PC-9 (cell line): ENCODE measurements around the gene PDHX. TPM values are rescaled to one million over a fixed set of nuclear protein-coding genes. Genes with fewer than 3 reads are reported as not detected.

ENCODE experiments used
- BruUV-seq: library from RNA; stranded (reverse); fragments of 400-500 nt; replicated peaks from 2 replicates; lab custom pipeline; 2021; lab: Mats Ljungman, UMichigan
- CTCF ChIA-PET: fragments of 300-600 bp; sonication (Branson Sonifier 250); formaldehyde crosslinking; loops from one replicate; lab custom pipeline; 2022; ENCODE audit warnings: antibody characterized with exemption; lab: Charles Lee
- POLR2A ChIA-PET: fragments of 300-600 bp; sonication (Branson Sonifier 250); formaldehyde crosslinking; loops from one replicate; lab custom pipeline; 2022; ENCODE audit warnings: antibody characterized with exemption; ENCODE audit not compliant: unreplicated experiment; lab: Charles Lee
- DNase-seq, 2 experiments: peaks; one replicate each; pipeline versions ENCODE4 v3.0.0 to v3.0.0-alpha.2; 2015 to 2022; ENCODE audit warnings: mixed read lengths in 1 of 2
- H2AFZ ChIP-seq: fragments of 200-600 bp; sonication (generic); 2 replicates; pipeline ENCODE4 v1.8.1; 2017; ENCODE audit warnings: antibody characterized with exemption
- H3F3A ChIP-seq: fragments of 200-600 bp; sonication (generic); 2 replicates; pipeline ENCODE4 v1.8.1; 2017; ENCODE audit warnings: antibody characterized with exemption, mild to moderate bottlenecking, low read depth; ENCODE audit not compliant: insufficient read depth
- H3K27ac ChIP-seq: fragments of 200-600 bp; sonication (generic); 2 replicates; pipeline ENCODE4 v1.6.1; 2016; ENCODE audit warnings: mixed run types
- H3K27me3 ChIP-seq: fragments of 200-600 bp; sonication (generic); 2 replicates; pipeline ENCODE4 v1.6.1; 2016; ENCODE audit warnings: low read depth, mixed run types; ENCODE audit not compliant: insufficient read depth
- H3K36me3 ChIP-seq: fragments of 200-600 bp; sonication (generic); 2 replicates; pipeline ENCODE4 v1.6.1; 2016; ENCODE audit warnings: low read depth, mixed run types
- H3K4me1 ChIP-seq: fragments of 200-600 bp; sonication (generic); replicated peaks from 2 replicates; pipeline ENCODE4 v1.6.1; 2016; ENCODE audit warnings: mixed run types; ENCODE audit not compliant: insufficient read depth
- H3K4me2 ChIP-seq: fragments of 200-600 bp; sonication (generic); 2 replicates; pipeline ENCODE4 v1.6.1; 2017; ENCODE audit warnings: mixed run types
- H3K4me3 ChIP-seq: fragments of 200-600 bp; sonication (generic); 2 replicates; pipeline ENCODE4 v1.6.1; 2016; ENCODE audit warnings: mixed run types
- H3K79me2 ChIP-seq: fragments of 200-600 bp; sonication (generic); 2 replicates; pipeline ENCODE4 v1.6.1; 2017; ENCODE audit warnings: low read depth, mixed run types
- H3K9me2 ChIP-seq: fragments of 200-600 bp; sonication (generic); 2 replicates; pipeline ENCODE4 v1.8.1; 2017; ENCODE audit warnings: mild to moderate bottlenecking; ENCODE audit not compliant: insufficient read depth
- H3K9me3 ChIP-seq: fragments of 200-600 bp; sonication (generic); 2 replicates; pipeline ENCODE4 v1.8.1; 2016; ENCODE audit warnings: low read depth; ENCODE audit not compliant: insufficient read depth
- H4K20me1 ChIP-seq: fragments of 200-600 bp; sonication (generic); 2 replicates; pipeline ENCODE4 v1.8.1; 2017; ENCODE audit not compliant: insufficient read depth
- CTCF ChIP-seq: fragments of 200-600 bp; sonication (generic); conservative IDR thresholded peaks from 2 replicates; pipeline ENCODE4 v1.6.1; 2017; ENCODE audit warnings: mixed run types, antibody characterized with exemption, mild to moderate bottlenecking, moderate library complexity
- EZH2 ChIP-seq: fragments of 200-600 bp; sonication (generic); IDR thresholded peaks from 2 replicates; pipeline ENCODE4 v1.8.0; 2017; ENCODE audit warnings: antibody characterized with exemption, low read depth
- intact Hi-C: fragments of 100-400 bp; cut with micrococcal nuclease; formaldehyde crosslinking; loops from one replicate; pipeline ENCODE4 v1.10.0; 2022; ENCODE audit not compliant: unreplicated experiment
- total RNA-seq: library from RNA; stranded (reverse); gene quantifications from 2 replicates; pipeline ENCODE4 v1.2.3, GENCODE V29; 2021

PDHX gene
- total RNA-seq, 1 experiment from 2014 or later = 47.0 TPM

GRCh38 chr11:34948696-34949095 is 32.3 kb downstream of the PDHX start:
- peaks cover 28% of the 10 kb centered on the region for H3K36me3 ChIP-seq
- BruUV-seq = no TSS peak
- no peaks in the 10 kb centered on the region for H3K4me1 ChIP-seq
- no peak overlapping the region for H3K27ac ChIP-seq
- no peaks in the 10 kb centered on the region for H3K27me3 ChIP-seq
- no peaks in the 10 kb centered on the region for H4K20me1 ChIP-seq
- CTCF ChIA-PET = no interaction called here
- no peaks in the 10 kb centered on the region for H3F3A ChIP-seq
- TF ChIP-seq EZH2 (no peak), CTCF (no peak)
- no peaks in the 10 kb centered on the region for H3K9me2 ChIP-seq
- H3K79me2 ChIP-seq = peaks cover 4% of the 10 kb centered on the region; the same call in 1 of the 2 replicates
- intact Hi-C loops = no loop called here
- no peak overlapping the region for H2AFZ ChIP-seq
- peaks cover 13% of the 10 kb centered on the region for H3K9me3 ChIP-seq
- no peak overlapping the region for H3K4me2 ChIP-seq
- H3K4me3 ChIP-seq = no peak overlapping the region
- POLR2A ChIA-PET = interaction anchor here (0.6 kb wide), 2 partner anchors 17 to 19 kb away, joined by 4 read pairs; no protein-coding TSS in a partner anchor
- DNase-seq = no peak

GRCh38 chr11:34953955-34954354 is 37.5 kb downstream of the PDHX start:
- peaks cover 17% of the 10 kb centered on the region; the same call in 1 of the 2 replicates for H3K36me3 ChIP-seq
- H3K4me2 ChIP-seq = no peak overlapping the region
- H3K9me2 ChIP-seq = no peaks in the 10 kb centered on the region; the same call in 1 of the 2 replicates
- no peak for TF ChIP-seq EZH2
- no peak for TF ChIP-seq CTCF
- no peaks in the 10 kb centered on the region for H3K9me3 ChIP-seq
- intact Hi-C loops = no loop called here
- no peak overlapping the region for H3K4me3 ChIP-seq
- DNase-seq = no peak
- no peaks in the 10 kb centered on the region; the same call in none of the 2 replicates for H3F3A ChIP-seq
- H3K4me1 ChIP-seq = no peaks in the 10 kb centered on the region
- no peak overlapping the region for H3K27ac ChIP-seq
- BruUV-seq = no TSS peak
- ChIA-PET POLR2A (no interaction called here), CTCF (interaction anchor here (0.6 kb wide), 1 partner anchor 1525 kb away, joined by 3 read pairs; no protein-coding TSS in a partner anchor)
- H3K27me3 ChIP-seq = no peaks in the 10 kb centered on the region
- H4K20me1 ChIP-seq = no peaks in the 10 kb centered on the region
- H3K79me2 ChIP-seq = no peaks in the 10 kb centered on the region
- H2AFZ ChIP-seq = no peak overlapping the region

- H3K36me3 ChIP-seq = peaks cover 43% of the 10 kb centered on the region
- H3K4me1 ChIP-seq = no peaks in the 10 kb centered on the region
- no peaks in the 10 kb centered on the region for H3K9me3 ChIP-seq
- H3K4me3 ChIP-seq = no peak overlapping the region
- H3K4me2 ChIP-seq = no peak overlapping the region
- POLR2A ChIA-PET = no interaction called here
- DNase-seq = no peak
- no peaks in the 10 kb centered on the region for H3K27me3 ChIP-seq
- no peaks in the 10 kb centered on the region for H3K79me2 ChIP-seq
- CTCF ChIA-PET = no interaction called here
- H3K27ac ChIP-seq = no peak overlapping the region
- TF ChIP-seq EZH2 (no peak), CTCF (no peak)
- peaks cover 4% of the 10 kb centered on the region for H3F3A ChIP-seq
- intact Hi-C loops = no loop called here
- no peaks in the 10 kb centered on the region for H4K20me1 ChIP-seq
- no TSS peak for BruUV-seq
- H3K9me2 ChIP-seq = no peaks in the 10 kb centered on the region; the same call in 1 of the 2 replicates
- no peak overlapping the region for H2AFZ ChIP-seq
Observed at GRCh38 chr11:34957206-34957605, 40.8 kb downstream of the PDHX start.
